Measurements from ENCODE around the gene FCRLA. TPM values are rescaled to one million over a fixed set of nuclear protein-coding genes. Genes with fewer than 3 reads are reported as not detected.
"Not testable (repeated sequence)": the region's sequence is repeated elsewhere in the genome, so short reads cannot be mapped to it uniquely, and the experiment has no call there.

Gene FCRLA
- total RNA-seq, 6 experiments from 2014 or later: 2.3 to 5.1 (median 2.9) TPM

GRCh38 chr1:161720422-161720821 lies 13.4 kb downstream of the FCRLA start:
- no peak for DNase-seq
- Mint-ChIP-seq H3K27ac (peak overlapping the region; percentile 10; the same call in 1 of the 2 replicates), H3K4me1 (ENCODE audit: low read depth) (peaks cover 62% of the 10 kb centered on the region), H3K4me3 (no peak overlapping the region), H3K27me3 (ENCODE audit: insufficient read depth) (no peaks in the 10 kb centered on the region), H3K9me3 (no peaks in the 10 kb centered on the region), H3K36me3 (ENCODE audit: low read depth) (no peaks in the 10 kb centered on the region)
- TF ChIP-seq CTCF (IDR thresholded peaks at IDR 0.05): no peak

DNA sequence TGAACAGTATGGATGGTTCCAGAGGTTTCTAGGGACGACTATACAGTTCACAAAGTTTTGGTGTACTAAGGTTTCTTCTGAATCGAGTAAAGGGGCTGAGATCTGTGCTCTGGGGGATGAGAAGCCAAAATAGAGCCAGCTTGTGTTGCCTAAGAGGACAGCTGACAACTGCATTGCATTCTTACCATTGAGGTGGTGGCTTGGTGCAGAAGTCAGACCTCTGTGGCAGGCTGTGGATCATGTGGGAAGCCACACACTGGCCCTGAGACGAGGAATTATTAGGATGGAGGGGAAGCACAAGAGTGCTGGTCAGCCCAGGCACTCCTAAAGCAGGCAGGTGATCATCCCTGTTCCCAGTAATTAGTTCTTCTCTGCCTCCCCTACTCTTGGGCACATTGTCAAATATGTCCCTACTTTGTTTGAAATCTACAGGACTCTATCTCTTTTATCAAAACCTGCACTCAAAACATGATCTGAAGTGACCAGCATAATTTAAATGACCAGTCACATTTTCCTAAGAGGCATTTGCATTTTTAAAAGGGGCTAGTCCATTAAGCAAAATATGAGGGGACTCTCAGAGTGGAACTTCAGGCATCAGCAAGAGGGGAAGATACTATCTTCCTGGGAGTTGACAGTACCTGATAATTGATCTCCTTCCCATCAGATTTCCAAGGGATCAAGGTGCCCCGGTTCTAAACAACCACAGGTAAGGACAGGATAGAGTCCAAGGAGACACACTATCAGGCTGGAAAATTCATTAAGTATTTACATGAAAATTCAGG lies 14.1 kb downstream of the FCRLA start, which contains the start of gene FCRLB:
Gene FCRLB (plus strand): TSS at position 589 of the 782 bp plus-strand sequence. CDS start 1,129 bp downstream, outside the sequence.
- Mint-ChIP-seq H3K27me3 (ENCODE audit: insufficient read depth) (no peaks in the 10 kb centered on the region), H3K9me3 (no peaks in the 10 kb centered on the region), H3K36me3 (ENCODE audit: low read depth) (no peaks in the 10 kb centered on the region), H3K4me1 (ENCODE audit: low read depth) (peaks cover 69% of the 10 kb centered on the region), H3K4me3 (peak within 1 kb of the TSS; percentile 66), H3K27ac (peak within 1 kb of the TSS; percentile 94)
- TF ChIP-seq CTCF (IDR thresholded peaks at IDR 0.05): no peak
- DNase-seq: no peak

DNA sequence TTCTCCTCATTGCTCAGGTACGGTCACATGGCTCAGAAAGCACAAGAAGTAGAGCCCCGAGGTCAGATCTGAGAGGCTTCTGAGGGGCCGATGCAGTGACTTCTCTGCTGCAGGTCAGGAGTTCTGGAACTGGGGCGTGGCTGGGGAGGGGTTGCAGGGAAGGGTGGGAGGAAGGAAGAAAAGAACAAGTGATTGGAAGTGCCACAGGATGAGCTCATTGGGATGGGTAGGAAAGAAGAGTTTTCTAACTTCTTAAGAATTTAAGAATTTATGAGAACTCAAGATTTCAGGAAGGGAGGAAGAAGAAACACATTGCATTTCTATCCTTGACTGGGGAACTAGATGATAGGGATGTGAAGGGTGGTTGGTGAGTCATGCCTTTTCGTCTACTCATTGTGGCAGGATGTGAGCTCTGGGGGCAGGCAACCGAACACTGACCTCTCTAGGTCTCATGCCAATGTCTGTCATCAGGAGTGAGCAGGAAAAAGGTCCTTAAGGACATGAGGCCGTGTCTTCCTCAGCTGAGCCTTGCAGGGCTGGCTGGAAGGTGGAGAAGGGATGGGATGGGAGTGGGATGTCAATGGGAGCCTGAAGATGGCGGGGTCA lies 14.8 kb downstream of the FCRLA start:
- no peak for TF ChIP-seq CTCF (IDR thresholded peaks at IDR 0.05)
- Mint-ChIP-seq H3K4me1 (ENCODE audit: low read depth) (peaks cover 71% of the 10 kb centered on the region), H3K9me3 (no peaks in the 10 kb centered on the region), H3K27ac (peak overlapping the region; percentile 94), H3K27me3 (ENCODE audit: insufficient read depth) (no peaks in the 10 kb centered on the region), H3K36me3 (ENCODE audit: low read depth) (no peaks in the 10 kb centered on the region), H3K4me3 (peak overlapping the region; percentile 66)
- peak; percentile 89 for DNase-seq

- no peak for DNase-seq
- Mint-ChIP-seq H3K4me3 (peak overlapping the region; percentile 66; the same call in 1 of the 2 replicates), H3K4me1 (ENCODE audit: low read depth) (peaks cover 73% of the 10 kb centered on the region), H3K27me3 (ENCODE audit: insufficient read depth) (no peaks in the 10 kb centered on the region), H3K36me3 (ENCODE audit: low read depth) (no peaks in the 10 kb centered on the region), H3K27ac (peak overlapping the region; percentile 94), H3K9me3 (no peaks in the 10 kb centered on the region)
- TF ChIP-seq CTCF (IDR thresholded peaks at IDR 0.05): no peak
Observed at GRCh38 chr1:161722406-161722805, 15.4 kb downstream of the FCRLA start.

DNA sequence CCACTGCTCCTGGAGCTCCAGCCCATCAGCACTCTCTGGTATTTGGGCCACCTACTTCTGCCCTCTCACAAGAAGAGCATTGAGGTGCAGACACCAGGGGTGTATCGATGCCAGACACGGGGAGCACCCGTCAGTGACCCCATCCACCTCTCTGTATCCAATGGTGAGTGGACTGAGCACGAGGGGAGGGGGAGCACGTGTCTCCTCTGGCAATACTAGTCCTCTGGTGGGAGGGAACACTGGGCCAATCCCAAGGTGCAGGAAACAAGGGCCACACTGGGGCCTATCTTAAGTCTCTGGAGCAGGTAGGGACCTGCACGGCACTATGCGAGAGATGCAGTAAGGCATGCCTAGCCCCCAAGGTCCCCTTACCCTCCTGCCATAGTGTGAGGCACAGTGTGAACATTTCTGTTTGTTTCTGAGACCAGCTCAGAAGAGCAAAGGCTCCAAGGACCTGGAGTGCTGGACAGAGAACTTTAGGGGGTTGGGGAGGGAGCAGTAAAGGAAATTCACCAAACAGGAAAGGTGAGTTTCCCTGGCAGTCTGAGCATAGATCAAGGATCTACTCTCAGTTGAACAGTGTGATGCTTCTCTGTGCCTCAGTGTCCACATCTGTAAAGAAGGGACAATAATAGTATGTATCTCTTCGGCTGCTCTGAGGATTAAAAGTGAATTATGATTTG lies 16.6 kb downstream of the FCRLA start:
- Mint-ChIP-seq H3K27ac (peak overlapping the region; percentile 94; the same call in 1 of the 2 replicates), H3K4me3 (no peak overlapping the region), H3K27me3 (ENCODE audit: insufficient read depth) (no peaks in the 10 kb centered on the region), H3K4me1 (ENCODE audit: low read depth) (peaks cover 83% of the 10 kb centered on the region), H3K36me3 (ENCODE audit: low read depth) (no peaks in the 10 kb centered on the region), H3K9me3 (no peaks in the 10 kb centered on the region)
- no peak for TF ChIP-seq CTCF (IDR thresholded peaks at IDR 0.05)
- no peak for DNase-seq

- peak overlapping the region; percentile 91 for H3K27ac Mint-ChIP-seq
- not testable (repeated sequence) for H3K27me3 Mint-ChIP-seq (ENCODE audit: insufficient read depth); H3K9me3 Mint-ChIP-seq; H3K36me3 Mint-ChIP-seq (ENCODE audit: low read depth); DNase-seq
- peaks cover 87% of the 10 kb centered on the region for H3K4me1 Mint-ChIP-seq (ENCODE audit: low read depth)
- H3K4me3 Mint-ChIP-seq: peak overlapping the region; percentile 89
Observed at GRCh38 chr1:161725258-161725907, 18.4 kb downstream of the FCRLA start.

Data from HFFc6 (cell line).